GM18505 (cell line): Measurements from ENCODE around the gene EFCAB13.
"Not testable (repeated sequence)": the region's sequence is repeated elsewhere in the genome, so short reads cannot be mapped to it uniquely, and the experiment has no call there.

ENCODE experiments used
- ATAC-seq: cut with Tn5 transposase; IDR thresholded peaks from one replicate; pipeline ENCODE4 v1.9.1; 2021; ENCODE audit not compliant: unreplicated experiment
- POLR2A ChIP-seq: IDR thresholded peaks from 4 replicates; pipeline ENCODE4 v1.6.1; 2011; ENCODE audit warnings: borderline replicate concordance; ENCODE audit not compliant: insufficient read depth, insufficient read length; ENCODE audit errors: extremely low read depth

EFCAB13 gene

DNA sequence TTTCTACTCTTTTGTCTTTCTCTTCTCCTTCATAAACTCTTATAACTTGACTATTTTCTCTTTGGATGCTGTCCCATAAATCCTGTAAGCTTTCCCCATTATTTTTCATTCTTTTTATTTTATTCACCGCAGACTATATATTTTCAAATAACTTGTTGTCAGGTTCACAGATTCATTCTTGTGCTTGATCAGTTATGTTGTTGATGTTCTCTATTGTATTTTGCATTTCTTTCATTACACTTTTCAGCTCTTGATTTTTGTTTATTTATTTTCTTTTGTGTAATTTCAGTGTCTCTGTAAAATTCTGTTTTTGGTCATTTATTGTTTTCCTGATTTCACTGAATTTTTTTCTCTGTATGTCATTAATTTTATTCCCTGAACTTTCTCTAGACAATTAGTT, 49.2 kb downstream of the EFCAB13 start:
- ATAC-seq: no peak
- TF ChIP-seq POLR2A: no peak

GRCh38 chr17:47376247-47376646, 52.5 kb downstream of the EFCAB13 start:
- no peak for ATAC-seq
- TF ChIP-seq POLR2A: no peak

DNA sequence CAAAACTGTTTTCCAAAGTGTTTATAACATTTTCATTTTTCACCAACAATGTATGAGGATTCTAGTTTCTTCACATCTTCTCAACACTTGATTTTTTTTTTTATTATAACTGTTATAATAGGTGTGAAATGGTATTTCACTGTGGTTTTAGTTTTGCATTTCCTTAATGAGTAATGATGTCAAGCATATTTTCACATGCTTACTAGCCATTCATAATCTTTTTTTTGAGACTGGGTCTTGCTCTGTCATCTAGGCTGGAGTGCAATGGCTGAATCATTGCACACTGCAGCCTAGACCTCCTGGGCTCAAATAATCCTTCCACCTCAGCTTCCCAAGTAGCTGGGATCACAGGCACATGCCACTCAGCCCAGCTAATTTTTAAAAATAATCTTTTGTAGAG, 65.1 kb downstream of the EFCAB13 start:
- ATAC-seq: no peak
- TF ChIP-seq POLR2A: no peak

DNA sequence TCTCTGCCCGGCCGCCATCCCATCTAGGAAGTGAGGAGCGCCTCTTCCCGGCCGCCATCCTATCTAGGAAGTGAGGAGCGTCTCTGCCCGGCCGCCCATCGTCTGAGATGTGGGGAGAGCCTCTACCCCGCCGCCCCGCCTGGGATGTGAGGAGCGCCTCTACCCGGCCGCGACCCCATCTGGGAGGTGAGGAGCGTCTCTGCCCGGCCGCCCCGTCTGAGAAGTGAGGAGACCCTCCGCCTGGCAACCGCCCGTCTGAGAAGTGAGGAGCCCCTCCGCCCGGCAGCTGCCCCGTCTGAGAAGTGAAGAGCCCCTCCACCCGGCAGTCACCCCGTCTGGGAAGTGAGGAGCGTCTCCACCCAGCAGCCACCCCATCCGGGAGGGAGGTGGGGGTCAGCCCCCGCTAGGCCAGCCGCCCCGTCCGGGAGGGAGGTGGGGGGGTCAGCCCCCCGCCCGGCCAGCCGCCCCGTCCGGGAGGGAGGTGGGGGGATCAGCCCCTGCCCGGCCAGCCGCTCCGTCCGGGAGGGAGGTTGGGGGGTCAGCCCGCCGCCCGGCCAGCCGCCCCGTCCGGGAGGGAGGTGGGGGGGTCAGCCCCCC, 73.9 kb downstream of the EFCAB13 start:
- not testable (repeated sequence) for ATAC-seq

GRCh38 chr17:47400333-47400732, 76.6 kb downstream of the EFCAB13 start:
- TF ChIP-seq POLR2A: no peak
- ATAC-seq: no peak

- TF ChIP-seq POLR2A: no peak
- no peak for ATAC-seq
Observed at GRCh38 chr17:47401100-47401499, 77.3 kb downstream of the EFCAB13 start.

- no peak for TF ChIP-seq POLR2A
- ATAC-seq: no peak
Observed at GRCh38 chr17:47404006-47404405, 80.3 kb downstream of the EFCAB13 start.

DNA sequence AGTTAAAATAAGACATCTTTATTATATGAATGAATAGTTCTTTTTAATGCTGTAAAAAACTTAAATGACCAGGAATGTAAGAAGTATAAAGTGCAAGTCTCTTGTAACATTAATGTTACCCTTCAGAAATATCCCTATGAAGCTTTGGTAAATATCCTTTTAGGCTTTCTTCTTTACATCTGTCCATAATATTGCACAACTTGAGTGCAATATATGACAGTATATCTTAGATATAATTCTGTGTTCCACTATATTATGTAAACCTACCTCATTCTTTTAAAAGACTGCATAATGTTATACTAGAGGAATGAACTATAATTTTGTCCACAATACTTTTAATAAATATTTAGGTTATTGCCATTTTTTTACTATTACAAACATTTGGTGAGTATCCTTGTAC, 81.1 kb downstream of the EFCAB13 start:
- ATAC-seq: no peak
- no peak for TF ChIP-seq POLR2A

GRCh38 chr17:47413872-47414271, 90.1 kb downstream of the EFCAB13 start:
- no peak for ATAC-seq
- TF ChIP-seq POLR2A: no peak

DNA sequence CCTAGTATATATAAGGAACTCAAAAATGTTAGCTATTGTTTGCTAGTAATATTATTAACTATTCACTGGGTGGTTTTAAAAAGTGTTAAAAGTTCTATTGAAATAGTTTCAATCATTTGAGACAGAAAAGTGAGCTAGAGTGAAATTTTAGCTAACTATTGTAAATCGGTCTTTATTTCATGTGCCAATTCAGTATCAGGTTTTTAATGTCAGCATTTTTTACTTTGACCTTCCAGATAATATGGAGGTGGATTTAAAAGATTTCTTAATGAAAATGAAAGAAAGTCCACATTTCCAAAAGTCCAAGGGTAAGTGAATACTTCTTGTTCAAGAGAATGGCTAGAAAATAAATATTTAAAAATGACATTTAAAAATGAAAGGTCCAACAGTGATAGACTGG, 90.9 kb downstream of the EFCAB13 start:
- no peak for ATAC-seq
- no peak for TF ChIP-seq POLR2A

GRCh38 chr17:47423406-47424295, 99.9 kb downstream of the EFCAB13 start:
- no peak for ATAC-seq
- no peak for TF ChIP-seq POLR2A

- not testable (repeated sequence) for ATAC-seq
Observed at GRCh38 chr17:47425233-47425632, 101.5 kb downstream of the EFCAB13 start.

GRCh38 chr17:47425887-47426635, 102.3 kb downstream of the EFCAB13 start:
- not testable (repeated sequence) for ATAC-seq

DNA sequence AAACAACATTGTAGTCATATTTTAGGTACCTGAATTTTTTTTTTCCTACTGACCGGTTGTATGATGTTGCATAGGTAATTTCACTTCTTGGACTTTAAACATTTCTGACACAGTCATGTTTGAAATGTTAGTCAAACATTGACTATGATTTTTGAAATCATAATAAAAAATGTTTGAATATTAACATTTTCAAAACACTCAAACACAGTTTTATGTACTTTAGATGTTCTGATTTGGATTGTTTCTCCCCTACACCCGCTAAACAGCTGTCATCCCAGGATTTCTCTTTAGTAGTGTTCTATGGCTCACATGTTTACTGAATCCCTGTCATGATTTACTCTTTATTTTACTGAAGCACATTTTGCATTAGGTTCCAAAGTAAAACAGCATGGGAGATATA, 104.2 kb downstream of the EFCAB13 start:
- no peak for ATAC-seq
- TF ChIP-seq POLR2A: no peak

DNA sequence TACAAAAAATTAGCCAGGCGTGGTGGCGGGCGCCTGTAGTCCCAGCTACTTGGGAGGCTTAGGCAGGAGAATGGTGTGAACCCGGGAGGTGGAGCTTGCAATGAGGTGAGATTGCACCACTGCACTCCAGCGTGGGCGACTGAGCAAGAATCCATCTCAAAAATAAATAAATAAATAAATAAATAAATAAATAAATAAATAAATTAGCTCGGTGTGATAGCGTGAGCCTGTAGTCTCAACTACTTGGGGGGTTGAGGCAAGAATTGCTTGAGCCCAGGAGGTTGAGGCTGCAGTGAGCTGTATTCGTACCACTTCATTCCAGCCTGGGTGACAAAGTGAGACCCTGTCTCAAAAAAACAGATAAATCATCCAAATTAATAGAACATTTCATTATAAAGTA, 108.5 kb downstream of the EFCAB13 start:
- ATAC-seq: not testable (repeated sequence)
